ENCODE data around the gene SDHAF2.
"Not testable (repeated sequence)": the region's sequence is repeated elsewhere in the genome, so short reads cannot be mapped to it uniquely, and the experiment has no call there.

SDHAF2 gene

GRCh38 chr11:61479360-61480058, 49.6 kb downstream of the SDHAF2 start:
- POLR2A ChIA-PET; H3K4me3 ChIP-seq (ENCODE audit: low read depth, low read length); H3K36me3 ChIP-seq (ENCODE audit: control insufficient read depth in 2 of 2, insufficient read depth in 1 of 2, low read length in 2 of 2); H3K27ac ChIP-seq (ENCODE audit: extremely low read depth, low read depth, low read length); H3K4me1 ChIP-seq (ENCODE audit: control insufficient read depth, insufficient read depth, low read length); H3K9me3 ChIP-seq (ENCODE audit: control insufficient read depth, insufficient read depth, low read depth, low read length): not testable (repeated sequence)
- CTCF ChIA-PET = interaction anchor here (1.3 to 11.7 kb wide), 7 partner anchors 9 to 159 kb away, joined by 4 to 325 read pairs (median 11); partner anchors contain the start of gene LRRC10B
- TF ChIP-seq ZNF19 (tag by site-specific recombination; IDR thresholded peaks at IDR 0.05; ENCODE audit: low read depth) = 0 out of 2 replicates have a peak, but pooled peaks have one; percentile 26
- peak; percentile 83 for TF ChIP-seq ZNF202 (tag by site-specific recombination; IDR thresholded peaks at IDR 0.05; ENCODE audit: borderline replicate concordance)
- TF ChIP-seq ZNF518A (tag by site-specific recombination; conservative IDR thresholded peaks at IDR 0.05; ENCODE audit: low read depth) = peak; percentile 84
- 0 out of 2 replicates have a peak, but pooled peaks have one; percentile 13 for TF ChIP-seq ZNF354C (tag by site-specific recombination; IDR thresholded peaks at IDR 0.05; ENCODE audit: borderline replicate concordance, low read depth)
- TF ChIP-seq GFI1B (tag by site-specific recombination; IDR thresholded peaks at IDR 0.05) = 0 out of 2 replicates have a peak, but pooled peaks have one; percentile 10
- 0 out of 2 replicates have a peak, but pooled peaks have one; percentile 18 for TF ChIP-seq ZNF404 (tag by site-specific recombination; IDR thresholded peaks at IDR 0.05)
- peak; percentile 48; the same call in 1 of the 2 replicates for TF ChIP-seq ZNF558 (tag by site-specific recombination; IDR thresholded peaks at IDR 0.05)
- TF ChIP-seq ZNF394 (tag by site-specific recombination; IDR thresholded peaks at IDR 0.05; ENCODE audit: borderline replicate concordance) = peak; percentile 89
- peak; percentile 71 for TF ChIP-seq ZBTB11 (tag by site-specific recombination; conservative IDR thresholded peaks at IDR 0.05; ENCODE audit: low read depth)
- peak; percentile 67 for TF ChIP-seq ZNF623 (tag by site-specific recombination; IDR thresholded peaks at IDR 0.05)
- peak; percentile 47; the same call in 1 of the 2 replicates for TF ChIP-seq ZNF433 (tag by site-specific recombination; IDR thresholded peaks at IDR 0.05; ENCODE audit: low read depth)
- TF ChIP-seq REST (tag by site-specific recombination; IDR thresholded peaks at IDR 0.05) = peak; percentile 50; the same call in 1 of the 2 replicates
- peak; percentile 25 for TF ChIP-seq ZNF654 (tag by site-specific recombination; IDR thresholded peaks at IDR 0.05; ENCODE audit: low read depth)
- 0 out of 2 replicates have a peak, but pooled peaks have one; percentile 28 for TF ChIP-seq ZNF560 (tag by site-specific recombination; IDR thresholded peaks at IDR 0.05; ENCODE audit: borderline replicate concordance)
- TF ChIP-seq ZBTB8A (tag by site-specific recombination; IDR thresholded peaks at IDR 0.05) = peak; percentile 70
- TF ChIP-seq AEBP2 (tag by site-specific recombination; IDR thresholded peaks at IDR 0.05; ENCODE audit: borderline replicate concordance) = 0 out of 2 replicates have a peak, but pooled peaks have one; percentile 16
- TF ChIP-seq ZNF426 (tag by site-specific recombination; IDR thresholded peaks at IDR 0.05) = peak; percentile 78
- TF ChIP-seq ZXDB (tag by site-specific recombination; IDR thresholded peaks at IDR 0.05) = peak; percentile 26; the same call in 1 of the 2 replicates
- peak; percentile 72; the same call in 1 of the 2 replicates for TF ChIP-seq ZNF140 (tag by site-specific recombination; IDR thresholded peaks at IDR 0.05)
- TF ChIP-seq ZBTB21 (tag by site-specific recombination; IDR thresholded peaks at IDR 0.05) = peak; percentile 28; the same call in 1 of the 2 replicates
- TF ChIP-seq ZNF555 (tag by site-specific recombination; conservative IDR thresholded peaks at IDR 0.05) = peak; percentile 78

All from HEK293 (cell line).